K562 (cell line): ENCODE results near the gene HEXIM1. TPM values are rescaled to one million over a fixed set of nuclear protein-coding genes. Genes with fewer than 3 reads are reported as not detected.

Experiments used
- AFF1 ChIP-seq, 2 experiments: fragments of 450-650 bp; IDR thresholded peaks; 2 replicates each; pipeline ENCODE4 v1.6.1; 2018; ENCODE audit warnings: mild to moderate bottlenecking in 2 of 2, low read depth in 1 of 2; ENCODE audit not compliant: partially characterized antibody in 2 of 2
- ATF7 ChIP-seq: fragments of 450-650 bp; IDR thresholded peaks from 2 replicates; pipeline ENCODE4 v1.7.1; 2014; ENCODE audit warnings: mild to moderate bottlenecking, moderate library complexity
- HDAC3 ChIP-seq: fragments of 450-650 bp; IDR thresholded peaks from 2 replicates; pipeline ENCODE4 v1.6.1; 2018; ENCODE audit warnings: borderline replicate concordance, mild to moderate bottlenecking, moderate library complexity; ENCODE audit not compliant: partially characterized antibody
- KDM1A ChIP-seq, 2 experiments: fragments of 450-650 bp; IDR thresholded peaks; 2 replicates each; pipeline ENCODE4 v1.6.1; 2016; ENCODE audit warnings: mild to moderate bottlenecking in 2 of 2
- MLLT1 ChIP-seq, 2 experiments: fragments of 450-650 bp; IDR thresholded peaks; 2 replicates each; pipeline ENCODE4 v1.6.1; 2016
- NRF1 ChIP-seq, 2 experiments: fragments of 450-650 bp; IDR thresholded peaks in 1 of 2; conservative IDR thresholded peaks in 1 of 2; 2 replicates each; pipeline ENCODE4 v1.6.1; 2014; ENCODE audit warnings: mild to moderate bottlenecking in 2 of 2
- RB1 ChIP-seq: fragments of 450-650 bp; IDR thresholded peaks from 2 replicates; pipeline ENCODE4 v1.6.1; 2017; ENCODE audit warnings: low read depth, mild to moderate bottlenecking
- RERE ChIP-seq: sonication (generic); formaldehyde crosslinking; IDR thresholded peaks from 2 replicates; pipeline ENCODE4 v1.8.0; 2023; ENCODE audit warnings: missing genetic modification reagents, mild to moderate bottlenecking, borderline replicate concordance
- ZBTB1 ChIP-seq: sonication (generic); formaldehyde crosslinking; IDR thresholded peaks from 2 replicates; pipeline ENCODE4 v1.8.1; 2023; ENCODE audit warnings: missing genetic modification reagents, low read depth, mild to moderate bottlenecking, borderline replicate concordance
- ZBTB34 ChIP-seq: fragments of 250-450 bp; sonication (Bioruptor Pico); IDR thresholded peaks from 2 replicates; pipeline ENCODE4 v1.8.0; 2021; ENCODE audit warnings: mild to moderate bottlenecking, moderate library complexity
- ZNF41 ChIP-seq: fragments of 250-450 bp; sonication (Bioruptor Pico); conservative IDR thresholded peaks from 2 replicates; pipeline ENCODE4 v1.4.0; 2020; ENCODE audit warnings: mild to moderate bottlenecking
- ZNF644 ChIP-seq: fragments of 200-800 bp; sonication (Bioruptor generic); IDR thresholded peaks from 2 replicates; pipeline ENCODE4 v1.6.1; 2016; ENCODE audit warnings: low read depth, missing genetic modification characterization, missing compliant biosample characterization
- ZNF766 ChIP-seq: fragments of 200-800 bp; sonication (Bioruptor generic); conservative IDR thresholded peaks from 2 replicates; pipeline ENCODE4 v1.6.1; 2016; ENCODE audit warnings: missing genetic modification characterization, missing compliant biosample characterization
- ZZZ3 ChIP-seq: fragments of 450-650 bp; IDR thresholded peaks from 2 replicates; pipeline ENCODE4 v1.6.1; 2016; ENCODE audit warnings: antibody characterized with exemption, mild to moderate bottlenecking, moderate library complexity
- polyA plus RNA-seq, 8 experiments: library from polyadenylated mRNA; depleted of rRNA in 4 of 8; stranded (reverse) in 5 of 8; unstranded in 3 of 8; fragments of >200 nt; fragmentation: Nextera tagmentation in 2 of 8; fragmentation: Illumina TruSeq in 1 of 8; extraction: Ambion mirVana in 2 of 8; extraction: Trizol in 1 of 8; gene quantifications; 2 replicates each; pipeline versions ENCODE4 v1.2.1 to v1.2.3, GENCODE V29; 2011 to 2014; ENCODE audit warnings: inconsistent platforms in 1 of 8, missing spikeins in 1 of 8
- total RNA-seq, 7 experiments: library from RNA; depleted of rRNA in 6 of 7; stranded (reverse); fragments of >200 nt in 6 of 7; fragmentation: Illumina TruSeq in 2 of 7; extraction: Trizol in 2 of 7; gene quantifications; 2 replicates each; pipeline versions ENCODE4 v1.2.1 to v1.2.3, GENCODE V29; 2011 to 2021; ENCODE audit warnings: low replicate concordance in 1 of 7

The HEXIM1 gene
- total and polyA plus RNA-seq, 9 of the 15 experiments (the other 6 are each of a cell fraction or from before 2014, with no cell fraction given): 1.4 to 28.3 (median 9.1) TPM

GRCh38 chr17:45148183-45149036 is at the start of gene HEXIM1 (continued):
- TF ChIP-seq MLLT1 (IDR thresholded peaks at IDR 0.05) (peak; percentile 98 to 99), NRF1 (conservative IDR thresholded peaks at IDR 0.05 in 1 of 2, IDR thresholded peaks at IDR 0.05 in 1 of 2) (peak; percentile 100), KDM1A (IDR thresholded peaks at IDR 0.05) (peak in 1 of 2 experiments; percentile 79; a peak in 1 of 4 replicates), ZBTB34 (CRISPR knock-in tag) (no peak), AFF1 (IDR thresholded peaks at IDR 0.05; ENCODE audit: low read depth in 1 of 2, partially characterized antibody in 2 of 2) (peak; percentile 81 to 94), ATF7 (peak; percentile 40; the same call in 1 of the 2 replicates), ZZZ3 (no peak), HDAC3 (no peak), ZNF766 (CRISPR knock-in tag) (no peak), ZBTB1 (no peak), RERE (CRISPR knock-in tag) (no peak; the same call in 1 of the 2 replicates), RB1 (no peak; the same call in 1 of the 2 replicates), ZNF644 (no peak; the same call in 1 of the 2 replicates), ZNF41 (CRISPR knock-in tag) (peak; percentile 77)
